H9 (cell line): ENCODE data around the gene ECD. TPM values are rescaled to one million over a fixed set of nuclear protein-coding genes. Genes with fewer than 3 reads are reported as not detected.

Experiments used
- DNase-seq: peaks from one replicate; pipeline ENCODE4 v3.0.0-alpha.2; 2017
- H2AFZ ChIP-seq: one replicate; pipeline ENCODE4 v1.6.1; 2013; ENCODE audit warnings: mild to moderate bottlenecking, low read length, control low read depth, moderate library complexity
- H2AK5ac ChIP-seq: 2 replicates; pipeline ENCODE4 v1.6.1; 2013; ENCODE audit warnings: low read length, control low read depth, mixed read lengths; ENCODE audit not compliant: insufficient read length
- H2BK120ac ChIP-seq: one replicate; pipeline ENCODE4 v1.6.1; 2013; ENCODE audit warnings: low read depth, mild to moderate bottlenecking, low read length, control low read depth, inconsistent platforms; ENCODE audit not compliant: poor library complexity, severe bottlenecking
- H2BK12ac ChIP-seq: 2 replicates; pipeline ENCODE4 v1.6.1; 2013; ENCODE audit warnings: low read length, control low read depth, mixed read lengths, low read depth; ENCODE audit not compliant: insufficient read length
- H2BK15ac ChIP-seq: 2 replicates; pipeline ENCODE4 v1.6.1; 2013; ENCODE audit warnings: low read depth, low read length, control low read depth
- H2BK20ac ChIP-seq: one replicate; pipeline ENCODE4 v1.6.1; 2013; ENCODE audit warnings: low read depth, mild to moderate bottlenecking, low read length, control low read depth, inconsistent platforms; ENCODE audit not compliant: poor library complexity, severe bottlenecking
- H2BK5ac ChIP-seq: 2 replicates; pipeline ENCODE4 v1.6.1; 2013; ENCODE audit warnings: low read length, control low read depth, mixed read lengths; ENCODE audit not compliant: insufficient read length
- H3K14ac ChIP-seq: 2 replicates; pipeline ENCODE4 v1.6.1; 2013; ENCODE audit warnings: low read length, control low read depth; ENCODE audit not compliant: insufficient read depth
- H3K18ac ChIP-seq: 2 replicates; pipeline ENCODE4 v1.6.1; 2013; ENCODE audit warnings: low read depth, mild to moderate bottlenecking, mixed read lengths, low read length, control low read depth; ENCODE audit not compliant: insufficient read length
- H3K23ac ChIP-seq: 2 replicates; pipeline ENCODE4 v1.6.1; 2013; ENCODE audit warnings: low read length, control low read depth, mixed read lengths, low read depth; ENCODE audit not compliant: insufficient read length
- H3K23me2 ChIP-seq: 2 replicates; pipeline ENCODE4 v1.6.1; 2013; ENCODE audit warnings: low read depth, mild to moderate bottlenecking, mixed read lengths, low read length, control low read depth; ENCODE audit not compliant: insufficient read length, poor library complexity, severe bottlenecking
- H3K27ac ChIP-seq: 2 replicates; pipeline ENCODE4 v1.5.1; 2013; ENCODE audit warnings: low read length, control low read depth, mixed read lengths, low read depth; ENCODE audit not compliant: insufficient read length
- H3K27me3 ChIP-seq: 2 replicates; pipeline ENCODE4 v1.6.1; 2013; ENCODE audit warnings: low read length, control low read depth, inconsistent platforms; ENCODE audit not compliant: insufficient read depth
- H3K4ac ChIP-seq: 2 replicates; pipeline ENCODE4 v1.6.1; 2013; ENCODE audit warnings: low read depth, mild to moderate bottlenecking, control low read depth, inconsistent platforms, low read length, moderate library complexity
- H3K4me1 ChIP-seq: 2 replicates; pipeline ENCODE4 v1.6.1; 2013; ENCODE audit warnings: low read length, control low read depth, inconsistent platforms; ENCODE audit not compliant: insufficient read depth
- H3K4me2 ChIP-seq: 2 replicates; pipeline ENCODE4 v1.6.1; 2013; ENCODE audit warnings: low read length, control low read depth, mixed read lengths; ENCODE audit not compliant: insufficient read length, insufficient read depth
- H3K56ac ChIP-seq: 2 replicates; pipeline ENCODE4 v1.6.1; 2013; ENCODE audit warnings: low read depth, mild to moderate bottlenecking, mixed read lengths, low read length, control low read depth; ENCODE audit not compliant: insufficient read length
- H3K79me1 ChIP-seq: 2 replicates; pipeline ENCODE4 v1.6.1; 2013; ENCODE audit warnings: low read depth, mild to moderate bottlenecking, moderate library complexity, low read length, control low read depth, inconsistent platforms; ENCODE audit not compliant: insufficient read depth, poor library complexity, severe bottlenecking
- H3K79me2 ChIP-seq: 2 replicates; pipeline ENCODE4 v1.6.1; 2013; ENCODE audit warnings: low read length, control low read depth, inconsistent platforms; ENCODE audit not compliant: insufficient read depth
- H3K9ac ChIP-seq: 2 replicates; pipeline ENCODE4 v1.6.1; 2013; ENCODE audit warnings: low read length, control low read depth, mixed read lengths; ENCODE audit not compliant: insufficient read length; ENCODE audit errors: extremely low read depth
- H3K9me3 ChIP-seq: one replicate; pipeline ENCODE4 v1.6.1; 2013; ENCODE audit warnings: low read depth, low read length, inconsistent platforms; ENCODE audit not compliant: control insufficient read depth
- H3T11ph ChIP-seq: one replicate; pipeline ENCODE4 v1.6.1; 2013; ENCODE audit warnings: mild to moderate bottlenecking, low read length, control low read depth, inconsistent platforms
- H4K20me1 ChIP-seq: one replicate; pipeline ENCODE4 v1.6.1; 2013; ENCODE audit not compliant: control insufficient read depth, insufficient read length, insufficient read depth
- H4K5ac ChIP-seq: 2 replicates; pipeline ENCODE4 v1.6.1; 2013; ENCODE audit warnings: low read depth, mild to moderate bottlenecking, mixed read lengths, low read length, control low read depth; ENCODE audit not compliant: insufficient read length
- H4K8ac ChIP-seq: replicated peaks from 2 replicates; pipeline ENCODE4 v1.6.1; 2013; ENCODE audit warnings: low read length, control low read depth, mixed read lengths, low read depth; ENCODE audit not compliant: insufficient read length
- H4K91ac ChIP-seq: 2 replicates; pipeline ENCODE4 v1.6.1; 2013; ENCODE audit warnings: low read depth, mild to moderate bottlenecking, moderate library complexity, mixed read lengths, low read length, control low read depth; ENCODE audit not compliant: insufficient read length
- H3K27ac Mint-ChIP-seq, 3 experiments: 2 replicates in 2 of 3; 3 replicates in 1 of 3; pipeline ENCODE4 v1.8.0; 2020 to 2021; ENCODE audit warnings: mixed read lengths in 3 of 3, mild to moderate bottlenecking in 1 of 3, moderate library complexity in 1 of 3
- H3K27me3 Mint-ChIP-seq: 2 replicates; pipeline ENCODE4 v1.8.0; 2021; ENCODE audit warnings: low read depth, mild to moderate bottlenecking, moderate library complexity, mixed read lengths
- H3K36me3 Mint-ChIP-seq, 3 experiments: 2 replicates in 2 of 3; 3 replicates in 1 of 3; pipeline ENCODE4 v1.8.0; 2020 to 2021; ENCODE audit warnings: low read depth in 3 of 3, mixed read lengths in 3 of 3; ENCODE audit not compliant: insufficient read depth in 1 of 3
- H3K4me1 Mint-ChIP-seq, 2 experiments: 2 replicates each; pipeline ENCODE4 v1.8.0; 2020; ENCODE audit warnings: mixed read lengths in 2 of 2
- H3K4me3 Mint-ChIP-seq, 2 experiments: 2 replicates in 1 of 2; 3 replicates in 1 of 2; pipeline ENCODE4 v1.8.0; 2020 to 2021; ENCODE audit warnings: mild to moderate bottlenecking in 2 of 2, mixed read lengths in 2 of 2, moderate library complexity in 1 of 2
- H3K9me3 Mint-ChIP-seq, 2 experiments: 2 replicates in 1 of 2; 3 replicates in 1 of 2; pipeline ENCODE4 v1.8.0; 2020; ENCODE audit warnings: mild to moderate bottlenecking in 2 of 2, mixed read lengths in 2 of 2, moderate library complexity in 1 of 2
- CTCF ChIP-seq: fragments of 200-600 bp; sonication (generic); conservative IDR thresholded peaks from 3 replicates; pipeline ENCODE4 v1.8.0; 2021; ENCODE audit warnings: antibody characterized with exemption, mild to moderate bottlenecking
- WGBS: extraction: QIAGEN DNeasy Blood & Tissue Kit; methylation state at CpG from one replicate; pipeline ENCODE4 v1.1.7; 2013; ENCODE audit warnings: missing lambda C conversion rate, low lambda C conversion rate, mixed read lengths; ENCODE audit not compliant: insufficient read length; ENCODE audit errors: extremely low coverage; 5-methylcytosine and 5-hydroxymethylcytosine counted together
- total RNA-seq: library from RNA; stranded (reverse); gene quantifications from 2 replicates; pipeline ENCODE4 v1.2.1, GENCODE V29; 2021

ECD gene
- total RNA-seq, 1 experiment from 2014 or later = 41.6 TPM

GRCh38 chr10:73096449-73097304 is 71.1 kb downstream of the ECD start, which contains the start of gene P4HA1:
Gene P4HA1 (minus strand): TSS chr10:73096866. CDS start chr10:73074883, 21,983 bp downstream.
- peak; percentile 75 for TF ChIP-seq CTCF
- Histone ChIP-seq H3K27ac (no peak within 1 kb of the TSS), H2AFZ (no peak within 1 kb of the TSS), H3K4me1 (no peaks in the 10 kb centered on the region), H3K56ac (no peak within 1 kb of the TSS), H2BK5ac (no peak within 1 kb of the TSS), H2BK12ac (no peak within 1 kb of the TSS), H2BK15ac (no peak within 1 kb of the TSS), H3K79me1 (no peaks in the 10 kb centered on the region), H3T11ph (no peak within 1 kb of the TSS), H3K4me2 (peak within 1 kb of the TSS; percentile 78), H3K27me3 (no peaks in the 10 kb centered on the region), H3K4ac (no peak within 1 kb of the TSS), H3K9ac (peak within 1 kb of the TSS; percentile 73), H4K91ac (no peak within 1 kb of the TSS), H4K8ac (no peak within 1 kb of the TSS), H3K9me3 (no peaks in the 10 kb centered on the region), H2AK5ac (no peak within 1 kb of the TSS), H3K18ac (peak within 1 kb of the TSS; percentile 81), H3K79me2 (no peaks in the 10 kb centered on the region), H4K5ac (no peak within 1 kb of the TSS), H2BK120ac (no peak within 1 kb of the TSS), H4K20me1 (no peaks in the 10 kb centered on the region), H3K14ac (peak within 1 kb of the TSS; percentile 84), H2BK20ac (no peak within 1 kb of the TSS), H3K23ac (no peak within 1 kb of the TSS), H3K23me2 (peaks cover 7% of the 10 kb centered on the region)
- H3K27ac Mint-ChIP-seq = peak within 1 kb of the TSS; percentile 83 to 98 (median 87)
- DNase-seq = peak; percentile 95
- WGBS = no CpG with 5 or more reads among the region's 75 CpGs
- peak within 1 kb of the TSS; percentile 94 to 95 for H3K4me3 Mint-ChIP-seq
- no peaks in the 10 kb centered on the region for H3K36me3 Mint-ChIP-seq
- no peaks in the 10 kb centered on the region for H3K9me3 Mint-ChIP-seq
- no peaks in the 10 kb centered on the region for H3K27me3 Mint-ChIP-seq
- H3K4me1 Mint-ChIP-seq = peaks cover 18 to 21% of the 10 kb centered on the region in 2 experiments
